WTC11 (cell line): ENCODE measurements around the gene IGFBP5.

Experiments
- CREB1 ChIP-seq: sonication (generic); formaldehyde crosslinking; IDR thresholded peaks from 2 replicates; pipeline ENCODE4 v1.8.0; 2023; ENCODE audit warnings: mild to moderate bottlenecking, missing genetic modification reagents
- CTCF ChIP-seq: fragments of 200-600 bp; IDR thresholded peaks from 2 replicates; pipeline ENCODE4 v1.8.0; 2022; ENCODE audit warnings: antibody characterized with exemption
- E2F1 ChIP-seq: sonication (generic); formaldehyde crosslinking; IDR thresholded peaks from 2 replicates; pipeline ENCODE4 v1.8.0; 2022; ENCODE audit warnings: mild to moderate bottlenecking, missing genetic modification reagents
- ETV6 ChIP-seq: sonication (generic); formaldehyde crosslinking; IDR thresholded peaks from 2 replicates; pipeline ENCODE4 v1.8.1; 2022; ENCODE audit warnings: mild to moderate bottlenecking, missing genetic modification reagents
- ZNF121 ChIP-seq: sonication (generic); formaldehyde crosslinking; IDR thresholded peaks from 2 replicates; pipeline ENCODE4 v1.8.0; 2023; ENCODE audit warnings: missing genetic modification reagents

- TF ChIP-seq CTCF: no peak
- TF ChIP-seq ETV6 (CRISPR knock-in tag): no peak
- no peak for TF ChIP-seq E2F1 (CRISPR knock-in tag)
- TF ChIP-seq ZNF121 (CRISPR knock-in tag): no peak
- no peak for TF ChIP-seq CREB1 (CRISPR knock-in tag)
Measured at GRCh38 chr2:216664593-216665034, 30.7 kb downstream of the IGFBP5 start.
